Glomerular visceral epithelial cell (primary cell): ENCODE measurements around the gene DNAI7.
A peak's percentile ranks its signal among the peaks of the same experiment; 100 is the strongest.

Experiments
- DNase-seq: peaks from one replicate; pipeline ENCODE4 v3.0.0-alpha.2; 2016; ENCODE audit errors: extremely low spot score

Gene DNAI7

DNA sequence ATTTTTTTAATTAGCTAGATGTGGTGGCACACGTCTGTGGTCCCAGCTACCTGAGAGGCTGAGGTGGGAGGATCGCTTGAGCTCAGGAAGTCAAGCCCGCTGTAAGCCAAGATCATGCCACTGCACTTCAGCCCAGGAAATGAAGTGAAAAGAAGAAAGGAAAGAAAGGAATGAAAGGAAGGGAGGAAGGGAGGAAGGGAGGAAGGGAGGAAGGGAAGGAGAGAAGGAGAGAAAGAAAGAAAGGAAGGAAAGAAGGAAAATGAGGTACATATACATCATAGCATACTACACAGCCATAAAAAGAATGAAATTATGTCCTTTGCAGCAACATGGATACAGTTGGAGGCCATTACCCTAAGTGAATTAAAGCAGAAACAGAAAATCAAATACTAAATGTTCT is 12.2 kb downstream of the DNAI7 start:
- DNase-seq = no peak

DNA sequence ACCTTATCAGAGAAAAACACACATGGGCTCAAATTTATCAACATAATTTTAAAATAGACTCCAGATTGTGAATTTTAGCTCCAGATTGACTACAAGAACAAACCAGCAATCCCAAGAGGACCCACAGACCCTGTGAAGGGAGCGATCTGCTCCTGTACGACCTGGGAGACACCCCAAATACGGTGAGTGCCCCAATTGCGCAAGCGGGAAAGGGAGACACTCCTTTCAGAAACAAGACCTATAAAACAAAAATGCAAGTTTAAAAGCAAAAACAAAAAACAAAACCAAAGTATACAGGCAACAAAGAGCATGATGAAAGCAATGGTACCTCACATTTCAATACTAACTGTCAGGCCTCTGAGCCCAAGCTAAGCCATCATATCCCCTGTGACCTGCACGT is 32.1 kb downstream of the DNAI7 start:
- no peak for DNase-seq

DNA sequence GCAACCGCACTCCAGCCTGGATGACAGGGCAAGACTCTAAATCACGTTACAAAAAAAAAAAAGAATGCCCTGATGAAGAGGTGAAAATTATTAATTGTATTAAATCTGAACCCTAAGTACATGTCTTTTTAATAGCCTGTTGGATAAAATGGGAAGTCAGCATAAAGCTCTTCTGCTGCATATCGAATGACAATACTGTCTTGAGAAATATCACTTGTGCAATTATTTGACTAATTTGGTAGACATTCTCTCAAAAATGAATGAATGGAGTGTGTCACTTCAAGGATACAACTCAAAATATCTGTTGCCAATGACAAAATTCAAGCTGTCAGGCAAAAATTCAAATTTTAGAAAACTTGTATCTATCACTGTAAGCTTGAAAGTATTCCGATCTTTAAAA is 38.9 kb downstream of the DNAI7 start:
- DNase-seq = no peak

DNA sequence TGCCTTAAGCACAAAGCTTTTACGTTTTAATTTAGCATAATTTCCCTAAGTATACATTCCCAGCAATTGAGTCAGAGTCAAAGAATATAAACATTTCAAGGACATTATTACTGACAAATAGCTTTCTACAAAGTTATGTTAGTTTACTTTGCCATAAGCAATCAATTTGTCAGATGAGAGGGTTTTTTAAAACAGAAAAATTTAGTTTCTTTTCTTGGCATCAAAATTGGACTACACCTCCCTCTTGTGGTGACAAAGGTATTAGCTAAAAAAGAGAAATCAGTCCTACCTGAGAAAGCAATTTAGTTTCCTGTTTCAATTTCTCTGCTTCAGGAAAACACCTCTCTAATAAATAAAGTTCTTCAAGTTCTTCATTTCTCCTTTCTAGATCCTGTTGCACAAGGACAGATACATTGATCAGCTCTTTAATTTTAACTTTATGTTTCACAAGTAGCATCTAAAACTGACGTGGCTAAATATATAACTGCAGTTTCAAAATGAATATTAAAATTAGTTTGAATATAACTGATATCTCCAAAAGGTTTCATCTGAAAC is 39.9 kb downstream of the DNAI7 start:
- peak; percentile 24 for DNase-seq

DNA sequence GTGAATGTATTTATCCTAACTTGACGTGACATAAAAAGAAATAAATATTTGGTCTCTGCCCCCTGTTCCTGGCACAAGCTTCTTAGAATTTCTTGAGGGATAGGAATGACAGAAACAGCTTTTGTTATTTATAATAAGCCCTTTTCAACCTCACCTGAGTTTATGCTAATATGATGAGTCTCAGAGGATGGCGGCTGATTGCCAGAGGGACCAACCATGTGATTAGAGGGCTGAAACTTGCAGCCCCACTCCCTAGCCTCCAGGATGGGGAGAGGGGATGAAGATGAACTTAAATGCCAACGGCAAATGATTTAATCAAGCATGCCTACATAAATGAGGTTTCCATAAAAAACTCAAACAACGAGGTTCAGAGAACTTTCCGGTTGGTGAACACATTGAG is 42.9 kb downstream of the DNAI7 start:
- no peak for DNase-seq

DNA sequence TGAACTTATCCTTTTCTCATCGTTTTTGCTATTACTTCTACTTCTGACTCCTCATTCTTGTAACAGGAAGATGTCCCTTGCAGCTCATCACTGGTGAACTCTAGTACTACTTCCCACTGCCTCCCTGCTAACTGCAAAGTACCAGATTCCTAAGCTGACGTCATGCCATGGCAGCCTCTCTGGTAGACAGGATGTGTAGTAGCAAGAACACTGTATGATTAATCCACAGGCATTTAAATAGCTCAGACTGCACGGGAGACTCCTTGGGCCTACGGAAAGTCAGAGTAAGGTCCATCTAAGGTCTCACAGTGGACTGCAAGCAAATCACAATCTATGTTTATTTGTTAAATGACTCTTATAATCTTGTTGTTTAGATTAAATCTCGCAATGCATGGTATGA is 43.5 kb downstream of the DNAI7 start:
- peak; percentile 81 for DNase-seq

DNA sequence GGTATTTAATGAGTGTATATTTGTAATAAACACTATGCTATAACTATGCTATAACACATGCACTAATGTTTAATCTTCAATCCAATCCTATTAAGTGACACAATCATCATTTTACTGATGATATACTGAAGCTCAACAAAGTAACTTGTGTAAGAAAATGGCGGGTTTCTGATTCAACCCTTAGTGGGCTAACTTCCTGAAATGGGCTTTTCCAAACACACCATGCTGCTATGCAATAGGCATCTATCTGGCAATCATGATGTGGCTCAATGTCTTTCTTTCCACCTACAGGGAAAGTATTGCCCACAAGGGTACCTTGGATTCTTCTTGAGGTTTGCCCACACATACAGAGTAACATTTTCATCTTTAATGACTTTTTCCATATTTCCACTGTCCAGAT is 48.3 kb downstream of the DNAI7 start:
- DNase-seq = no peak

DNA sequence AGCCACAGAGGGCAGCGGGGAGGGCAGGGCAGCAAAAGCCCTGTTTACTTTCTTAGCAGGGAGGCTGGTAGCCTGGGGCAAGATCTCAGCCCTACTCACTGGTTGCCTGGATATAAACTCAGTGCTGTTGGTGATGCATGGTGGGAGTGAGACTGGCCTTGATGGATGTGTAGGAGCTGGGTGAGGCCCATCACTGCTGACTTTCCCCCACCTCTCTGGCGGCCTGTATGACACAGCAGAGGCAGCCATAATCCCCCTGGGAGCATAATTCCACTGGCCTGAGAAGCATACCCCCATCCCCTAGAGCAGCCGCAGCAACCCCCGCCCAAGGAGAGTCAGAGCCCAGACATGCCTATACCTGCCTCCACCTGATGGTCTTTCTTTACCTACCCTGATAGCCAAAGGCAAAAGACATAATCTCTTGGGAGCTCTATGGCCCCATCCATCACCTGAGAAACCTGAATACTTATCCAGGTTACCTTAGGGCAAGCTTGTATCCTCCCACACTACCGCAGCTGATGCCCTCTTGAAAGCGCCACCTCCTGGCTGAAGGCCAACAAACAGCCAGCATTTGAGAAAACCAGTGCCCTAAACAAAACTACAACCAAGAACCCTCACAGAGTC is 59.3 kb downstream of the DNAI7 start:
- DNase-seq = no peak

DNA sequence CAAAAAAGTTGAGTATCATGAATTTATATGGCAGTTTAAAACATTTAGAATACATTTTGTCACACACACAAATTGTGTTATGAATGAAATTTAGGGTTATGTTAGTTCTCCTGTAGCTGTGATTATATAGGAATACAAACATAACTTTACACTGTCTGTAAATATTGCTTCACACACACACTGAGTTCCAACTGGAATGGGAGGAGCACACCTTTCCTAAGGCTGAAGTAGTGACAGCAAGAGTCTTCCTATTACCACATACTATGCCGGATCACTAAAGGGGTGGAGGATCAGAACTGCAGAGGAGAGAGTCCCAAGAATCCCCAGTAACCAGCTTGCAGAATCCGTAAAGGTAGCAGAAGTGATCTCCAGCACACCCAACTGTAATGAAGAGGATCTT is 63.7 kb downstream of the DNAI7 start:
- DNase-seq = no peak

DNA sequence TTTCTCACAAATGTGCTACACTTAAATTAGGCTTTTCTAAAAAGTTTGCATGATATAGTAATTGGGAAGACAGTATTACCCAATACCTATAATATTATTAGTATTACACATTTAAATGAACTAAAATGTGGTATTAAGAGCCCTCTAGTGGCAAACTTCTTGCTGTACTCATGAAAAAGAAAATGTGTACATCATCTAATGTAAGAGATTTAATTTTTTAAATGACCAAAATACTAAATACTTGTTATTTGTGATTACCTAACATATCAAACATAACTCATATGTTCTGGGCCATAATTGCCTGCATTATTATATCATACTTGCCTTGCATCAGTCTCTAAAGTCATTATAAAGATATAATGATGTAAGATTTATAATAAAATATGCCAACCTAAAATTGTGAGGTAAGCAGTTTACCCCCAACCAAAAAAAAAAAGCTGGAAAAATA is 64.2 kb downstream of the DNAI7 start:
- DNase-seq = peak; percentile 8

DNA sequence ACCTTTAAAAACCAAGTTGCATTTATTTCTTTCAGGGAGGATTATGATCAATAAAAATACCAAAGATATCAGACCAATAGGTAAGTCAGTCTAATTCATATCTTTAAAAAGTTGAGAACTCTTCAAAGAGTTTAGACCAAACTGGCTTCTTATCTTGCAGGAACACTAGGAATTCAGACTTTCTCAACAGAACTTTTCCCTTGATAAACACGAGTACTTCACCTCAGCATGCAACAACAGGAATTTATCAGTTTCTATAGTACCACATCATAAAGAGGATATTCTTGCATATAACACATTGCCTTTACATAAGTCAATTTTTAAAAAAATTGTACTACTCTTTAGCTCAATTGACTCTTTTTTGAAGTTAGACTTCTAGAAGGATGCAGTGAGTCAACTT is 68.2 kb downstream of the DNAI7 start:
- no peak for DNase-seq

DNA sequence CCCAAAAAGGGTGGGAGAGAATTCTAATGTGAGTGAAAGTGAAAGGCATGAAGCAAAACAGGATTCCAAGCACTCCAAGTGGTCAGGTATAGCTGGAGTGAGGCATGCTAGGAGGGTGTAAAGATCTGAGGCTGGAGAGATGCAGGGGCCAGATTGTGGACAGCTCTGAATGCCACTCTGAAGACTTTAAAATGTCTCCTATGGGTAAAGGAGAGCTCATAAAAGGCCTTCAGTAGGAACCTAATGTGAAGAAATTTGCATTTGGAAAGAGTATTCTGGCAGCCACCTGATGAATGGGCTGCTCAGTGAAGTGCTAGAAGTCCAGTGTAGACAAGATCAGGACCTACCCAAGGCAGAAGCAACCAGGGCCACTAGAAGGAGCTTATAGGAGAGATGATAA is 68.9 kb downstream of the DNAI7 start:
- no peak for DNase-seq

DNA sequence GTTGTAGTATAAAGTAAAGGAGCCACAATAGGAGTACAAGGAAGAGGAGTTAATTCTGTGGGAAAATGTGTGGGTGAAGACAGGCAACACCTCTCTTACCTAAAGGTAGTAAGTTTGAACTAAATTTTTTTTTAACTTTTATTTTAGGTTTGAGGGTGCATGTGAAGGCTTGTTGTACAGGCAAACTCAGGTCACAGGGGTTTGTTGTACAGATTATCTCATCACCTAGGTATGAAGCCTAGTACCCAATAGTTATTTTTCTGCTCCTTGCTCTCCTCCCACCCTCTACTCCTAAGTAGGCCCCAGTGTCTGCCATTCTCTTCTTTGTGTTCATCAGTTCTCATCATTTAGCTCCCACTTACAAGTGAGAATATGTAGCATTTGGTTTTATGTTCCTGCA is 70.5 kb downstream of the DNAI7 start:
- DNase-seq = no peak

DNA sequence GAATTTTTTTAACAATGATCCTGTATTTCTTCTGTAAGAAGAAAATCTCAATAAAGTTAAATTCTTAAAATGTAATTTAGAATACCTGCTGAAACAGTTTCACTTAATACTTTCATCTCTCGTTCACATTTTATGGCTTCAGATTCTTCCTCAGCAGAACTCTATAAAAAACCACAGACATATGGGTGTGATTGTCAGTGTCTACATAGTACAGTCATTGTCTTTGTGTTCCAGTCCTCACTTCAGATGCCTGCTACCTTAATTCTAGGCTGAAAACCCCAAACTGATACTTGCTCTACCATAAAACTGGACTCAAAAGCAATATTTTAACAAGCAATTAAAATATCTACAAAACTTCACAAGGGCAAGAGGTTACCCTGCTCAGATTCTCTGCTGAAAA is 71.8 kb downstream of the DNAI7 start:
- no peak for DNase-seq

DNA sequence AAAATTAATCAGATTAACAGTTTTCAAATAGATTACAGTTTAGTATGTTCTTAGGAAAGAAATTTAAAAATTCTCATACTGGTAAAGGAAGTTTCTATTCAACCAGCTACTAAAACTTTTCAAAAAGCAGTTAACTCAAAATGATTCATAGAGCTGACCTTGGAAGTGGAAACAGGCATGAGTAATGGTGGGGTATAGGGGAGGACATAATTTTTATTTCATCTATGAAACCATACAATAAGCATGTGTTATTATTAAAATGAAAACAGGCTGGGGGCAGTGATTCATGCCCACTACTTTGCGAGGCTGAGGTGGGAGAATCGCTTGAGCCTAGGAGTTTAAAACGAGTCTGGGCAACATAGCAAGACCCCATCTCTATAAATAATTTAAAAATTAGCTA is 73.0 kb downstream of the DNAI7 start:
- no peak for DNase-seq

DNA sequence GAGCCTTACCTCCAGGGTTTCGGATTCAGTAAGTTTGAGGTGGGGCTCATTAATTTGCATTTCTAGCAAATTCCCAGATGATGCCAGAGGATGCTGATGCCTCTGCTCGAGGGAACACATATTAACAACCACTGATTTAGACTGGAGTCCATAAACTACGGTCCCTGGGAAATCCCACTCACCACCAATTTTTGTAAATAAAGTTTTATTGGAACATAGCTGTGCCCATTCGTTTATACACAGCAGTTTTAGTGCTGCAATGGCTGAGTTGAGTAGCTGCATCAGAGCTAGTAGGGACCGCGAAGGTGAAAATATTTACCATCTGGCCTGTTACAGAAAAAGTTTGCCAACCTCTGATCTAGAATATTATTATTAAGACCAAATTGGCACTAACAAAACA is 73.8 kb downstream of the DNAI7 start:
- DNase-seq = no peak

DNA sequence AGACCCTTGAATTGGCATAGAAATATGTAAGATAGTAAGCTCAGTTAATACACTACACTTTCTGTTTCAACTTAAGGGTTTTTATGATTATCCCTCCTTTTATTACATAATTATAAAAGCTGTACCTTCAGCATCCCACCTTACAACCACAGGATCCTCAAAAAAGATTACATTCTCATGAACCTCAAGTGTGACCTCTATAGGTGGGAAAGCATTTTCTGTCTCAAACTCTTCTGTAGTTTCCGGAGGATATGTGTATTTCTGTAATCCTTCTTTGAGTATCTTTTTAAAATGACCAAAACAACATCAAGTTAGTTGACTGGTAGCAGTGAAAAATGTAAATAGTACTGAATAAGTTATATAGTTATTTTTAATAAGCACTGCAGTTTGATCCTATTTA is 75.9 kb downstream of the DNAI7 start:
- no peak for DNase-seq

DNA sequence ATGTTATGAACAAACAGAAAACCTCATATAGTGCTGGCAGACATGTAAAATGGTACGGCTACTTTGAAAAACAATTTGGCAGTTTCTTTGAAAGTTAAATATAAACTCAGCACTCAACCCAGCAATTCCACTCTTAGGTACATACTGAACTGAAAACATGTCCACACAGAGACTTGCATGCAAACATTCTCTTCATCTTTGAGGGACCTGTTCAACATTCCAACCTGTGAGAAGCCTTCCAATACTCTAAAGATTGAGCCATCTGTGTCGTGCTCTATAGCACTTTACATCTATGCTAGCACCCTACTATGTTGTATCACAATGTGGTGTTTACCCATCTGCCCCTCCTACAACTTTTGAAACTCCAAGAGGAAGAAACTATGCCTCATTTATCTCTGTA is 79.3 kb downstream of the DNAI7 start:
- no peak for DNase-seq

DNA sequence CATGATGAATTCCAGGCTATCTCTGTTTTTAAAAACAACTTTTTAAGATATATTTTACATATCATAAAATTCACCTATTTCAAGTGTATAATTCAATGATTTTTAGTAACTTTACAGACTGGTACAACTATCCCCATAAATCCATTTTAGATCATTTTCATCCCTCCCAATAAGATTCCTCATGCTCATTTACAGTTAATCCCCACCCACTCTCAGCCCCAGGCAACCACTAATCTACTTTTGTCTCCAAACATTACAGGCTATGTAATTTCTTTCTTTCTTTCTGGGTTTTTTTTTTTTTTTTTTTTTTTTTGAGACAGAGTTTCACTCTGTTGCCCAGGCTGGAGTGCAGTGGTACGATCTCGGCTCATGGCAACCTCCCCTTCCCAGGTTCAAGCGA is 81.3 kb downstream of the DNAI7 start:
- no peak for DNase-seq

DNA sequence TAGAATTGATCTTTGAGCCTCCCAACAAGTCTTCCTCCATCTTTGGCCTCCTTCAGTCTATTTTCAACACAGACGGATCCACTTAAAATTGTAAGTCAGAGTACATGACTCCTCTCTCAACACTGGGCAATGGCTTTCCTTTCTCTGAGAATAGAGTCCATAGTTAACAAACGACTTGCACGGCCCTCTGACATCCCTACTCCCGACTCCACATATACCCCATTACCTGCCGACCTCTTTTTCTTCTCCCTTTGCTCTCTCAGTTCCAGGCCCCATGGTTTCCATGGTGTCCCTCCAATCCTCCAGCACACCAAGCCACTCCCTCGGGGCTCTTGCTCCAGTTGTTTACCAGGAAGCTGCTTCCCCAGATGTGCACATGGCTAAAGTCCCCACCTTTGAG is 84.7 kb downstream of the DNAI7 start:
- DNase-seq = no peak

DNA sequence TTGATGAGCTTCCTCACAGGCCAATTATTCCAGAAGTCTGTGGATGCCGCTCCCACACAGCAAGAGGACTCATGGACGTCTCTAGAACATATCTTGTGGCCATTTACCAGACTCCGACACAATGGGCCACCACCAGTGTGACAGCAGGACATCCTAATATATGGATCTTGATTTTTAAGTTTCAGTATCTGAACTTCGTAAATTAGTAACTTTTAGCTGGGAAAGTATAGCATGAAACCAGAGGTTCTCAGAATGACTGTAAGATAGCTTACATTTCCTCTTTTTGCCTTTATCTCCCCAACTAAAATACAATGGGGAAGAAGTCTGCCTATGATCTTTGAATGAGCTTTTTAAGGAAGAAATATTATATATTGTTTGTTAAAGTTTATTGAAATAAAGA is 87.0 kb downstream of the DNAI7 start:
- no peak for DNase-seq

DNA sequence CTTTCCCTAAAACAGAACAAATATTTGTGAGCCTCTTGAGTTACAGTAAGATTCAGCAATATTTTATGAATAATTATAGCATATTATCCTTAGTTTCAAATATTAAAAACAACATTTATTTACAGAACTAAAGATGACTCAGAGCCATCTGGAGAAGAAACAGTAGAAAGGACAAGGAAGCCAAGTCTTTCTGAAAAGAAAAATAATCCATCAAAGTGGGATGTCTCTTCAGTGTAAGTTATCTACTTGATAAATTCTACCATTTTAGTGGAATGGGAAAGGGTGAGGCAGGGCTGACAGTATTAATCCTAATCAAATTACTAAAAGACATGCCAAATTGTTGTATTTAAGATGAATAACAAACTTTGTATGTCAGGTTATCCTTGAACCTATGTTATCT is 88.1 kb downstream of the DNAI7 start:
- DNase-seq = no peak

DNA sequence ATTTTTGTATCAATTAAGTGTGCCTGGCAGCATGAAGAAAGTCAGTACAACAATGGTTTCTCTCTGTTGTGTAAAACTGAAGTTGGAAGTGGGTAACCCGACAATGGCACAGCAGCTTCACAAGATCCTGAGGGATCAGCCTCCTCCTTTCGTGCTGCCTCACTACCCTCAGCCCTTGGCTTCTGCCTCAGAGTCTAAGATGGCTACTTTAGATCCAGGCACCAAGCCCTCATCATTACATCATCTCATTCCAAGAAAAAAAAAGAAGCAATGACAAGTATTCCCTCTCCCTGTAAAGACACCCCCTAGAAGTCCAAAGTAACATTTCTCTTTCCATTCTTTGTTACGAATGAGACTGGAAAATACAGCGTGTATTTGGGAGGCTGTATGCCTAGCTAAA is 92.6 kb downstream of the DNAI7 start:
- DNase-seq = no peak

DNA sequence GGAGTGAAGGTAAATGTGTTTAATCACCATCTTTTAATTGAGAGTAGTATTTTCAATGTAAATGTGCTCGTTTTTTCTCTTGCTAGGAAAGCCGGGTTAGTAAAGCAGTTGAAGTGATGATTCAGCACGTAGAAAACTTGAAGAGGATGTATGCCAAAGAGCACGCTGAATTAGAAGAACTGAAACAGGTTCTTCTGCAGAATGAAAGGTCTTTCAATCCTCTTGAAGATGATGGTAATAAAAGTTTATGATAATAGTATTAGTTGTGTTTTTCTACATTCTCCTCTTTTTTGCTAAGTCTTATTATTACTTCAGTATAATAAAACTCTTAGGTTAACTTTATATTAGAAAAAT is 93.9 kb downstream of the DNAI7 start:
- no peak for DNase-seq
